Prostate gland (tissue), 2 donors: ENCODE data around the gene CT47C1.

Experiments used
- CTCF ChIP-seq, 4 experiments: fragments of 200-600 bp in 2 of 4; fragments of 450-650 bp in 2 of 4; sonication (generic) in 2 of 4; IDR thresholded peaks; 1 replicate in 3 of 4; 2 replicates in 1 of 4; pipeline ENCODE4 v1.5.1; 2016 to 2019; ENCODE audit warnings: antibody characterized with exemption in 4 of 4, mild to moderate bottlenecking in 2 of 4, moderate library complexity in 2 of 4
- POLR2A ChIP-seq: fragments of 450-650 bp; IDR thresholded peaks from one replicate; pipeline ENCODE4 v1.6.1; 2016; ENCODE audit warnings: antibody characterized with exemption, mild to moderate bottlenecking
- POLR2AphosphoS5 ChIP-seq: sonication (generic); formaldehyde crosslinking; IDR thresholded peaks from one replicate; pipeline ENCODE4 v1.6.1; 2017; ENCODE audit warnings: antibody characterized with exemption

GRCh38 chrX:119073200-119073905 lies 560 bp downstream of the CT47C1 start:
- TF ChIP-seq CTCF (IDR thresholded peaks at IDR 0.05), result no peak
- no peak for TF ChIP-seq POLR2AphosphoS5
- TF ChIP-seq POLR2A, result no peak
